Measurements from ENCODE around the gene MRPL27. TPM values are rescaled to one million over a fixed set of nuclear protein-coding genes. Genes with fewer than 3 reads are reported as not detected.

The MRPL27 gene
- total and polyA plus RNA-seq, 2 of the 4 experiments (the other 2 are of a cell fraction): 176 to 202 TPM

DNA sequence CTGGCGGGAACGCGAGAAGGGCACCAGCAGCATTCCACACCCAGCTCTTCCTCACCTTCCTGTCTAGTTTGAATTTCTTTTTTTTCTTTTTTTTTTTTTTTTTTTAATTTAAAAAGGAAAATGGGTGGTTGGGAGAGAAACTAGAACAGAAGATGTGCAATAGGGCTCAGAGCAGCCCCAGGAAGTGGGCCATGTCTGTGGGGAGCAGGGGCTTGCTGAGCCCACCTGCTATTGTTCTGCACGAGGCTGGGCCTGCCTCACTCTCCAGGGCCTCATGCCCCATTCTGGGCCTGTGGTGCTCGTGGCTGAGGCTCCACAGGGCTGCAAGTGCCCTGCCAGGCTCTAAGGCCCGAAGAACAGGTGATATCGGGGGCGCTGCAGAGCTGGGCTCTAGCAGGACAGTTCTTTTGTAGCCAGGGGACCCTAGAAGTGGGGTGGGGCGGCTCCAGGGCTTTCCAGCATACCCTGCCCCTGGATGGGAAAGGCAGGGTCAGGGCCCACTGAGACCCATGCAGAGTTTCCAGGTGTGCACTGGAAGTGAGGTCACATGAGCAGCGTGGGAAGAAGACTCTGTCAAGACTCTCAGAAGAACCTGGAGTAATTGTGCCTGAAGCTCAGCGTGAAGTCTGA lies 12.4 kb downstream of the MRPL27 start:
- H3K27me3 ChIP-seq (ENCODE audit: control insufficient read depth, insufficient read depth, low read length): no peaks in the 10 kb centered on the region
- H3K14ac ChIP-seq (replicated peaks; ENCODE audit: low read depth, low read length): no peak overlapping the region
- BruUV-seq (replicated peaks): no TSS peak
- H3K9ac ChIP-seq (ENCODE audit: low read depth, low read length): no peak overlapping the region
- H3K27ac ChIP-seq (ENCODE audit: insufficient read depth, low read length): no peak overlapping the region
- POLR2A ChIA-PET (ENCODE audit: unreplicated experiment): interaction anchor here (0.6 kb wide), 3 partner anchors 14 to 113 kb away, joined by 3 to 7 read pairs (median 4); no protein-coding TSS in a partner anchor
- H3K36me3 ChIP-seq (ENCODE audit: control insufficient read depth, insufficient read depth, low read length): peaks cover 48% of the 10 kb centered on the region
- no peak overlapping the region for H2AFZ ChIP-seq (replicated peaks; ENCODE audit: low read length, poor library complexity)
- no peaks in the 10 kb centered on the region for H3K9me3 ChIP-seq (ENCODE audit: control insufficient read depth, insufficient read depth, low read length)
- 70% methylated on average over 3 of the region's 11 CpGs; no CpG with 5 or more reads in 1 of the 2 experiments for WGBS, 2 experiments (ENCODE audit: extremely low coverage in 2 of 2, insufficient read length in 1 of 2)
- no peak overlapping the region for H3K4me3 ChIP-seq (ENCODE audit: insufficient read depth, low read depth, low read length)
- H4K8ac ChIP-seq (ENCODE audit: low read depth in 2 of 2, low read length in 2 of 2): no peak overlapping the region
- DNase-seq (no peak), ATAC-seq (ENCODE audit: low read depth) (no peak)
- no peak overlapping the region for H2AK5ac ChIP-seq (ENCODE audit: low read depth, low read length)
- intact Hi-C loops (cut with micrococcal nuclease) (no loop called here), dilution Hi-C loops (cut with HindIII; ENCODE audit: low sequenced_read_pairs, unreplicated experiment) (no loop called here), in situ Hi-C loops (cut with MboI; ENCODE audit: low sequenced_read_pairs) (no loop called here)
- H4K20me1 ChIP-seq (ENCODE audit: insufficient read depth, low read length): peaks cover 22% of the 10 kb centered on the region; the same call in 1 of the 2 replicates
- TF ChIP-seq NFE2L2 (IDR thresholded peaks at IDR 0.05; ENCODE audit: low read depth, low read length) (no peak), CHD1 (IDR thresholded peaks at IDR 0.05; ENCODE audit: low read depth, low read length) (no peak), RCOR1 (IDR thresholded peaks at IDR 0.05; ENCODE audit: insufficient replicate concordance, low read length) (no peak), RAD21 (IDR thresholded peaks at IDR 0.05; ENCODE audit: low read length) (no peak), MAZ (IDR thresholded peaks at IDR 0.05; ENCODE audit: borderline replicate concordance, low read depth, low read length) (no peak)
- TF ChIP-seq, protein P1, sequence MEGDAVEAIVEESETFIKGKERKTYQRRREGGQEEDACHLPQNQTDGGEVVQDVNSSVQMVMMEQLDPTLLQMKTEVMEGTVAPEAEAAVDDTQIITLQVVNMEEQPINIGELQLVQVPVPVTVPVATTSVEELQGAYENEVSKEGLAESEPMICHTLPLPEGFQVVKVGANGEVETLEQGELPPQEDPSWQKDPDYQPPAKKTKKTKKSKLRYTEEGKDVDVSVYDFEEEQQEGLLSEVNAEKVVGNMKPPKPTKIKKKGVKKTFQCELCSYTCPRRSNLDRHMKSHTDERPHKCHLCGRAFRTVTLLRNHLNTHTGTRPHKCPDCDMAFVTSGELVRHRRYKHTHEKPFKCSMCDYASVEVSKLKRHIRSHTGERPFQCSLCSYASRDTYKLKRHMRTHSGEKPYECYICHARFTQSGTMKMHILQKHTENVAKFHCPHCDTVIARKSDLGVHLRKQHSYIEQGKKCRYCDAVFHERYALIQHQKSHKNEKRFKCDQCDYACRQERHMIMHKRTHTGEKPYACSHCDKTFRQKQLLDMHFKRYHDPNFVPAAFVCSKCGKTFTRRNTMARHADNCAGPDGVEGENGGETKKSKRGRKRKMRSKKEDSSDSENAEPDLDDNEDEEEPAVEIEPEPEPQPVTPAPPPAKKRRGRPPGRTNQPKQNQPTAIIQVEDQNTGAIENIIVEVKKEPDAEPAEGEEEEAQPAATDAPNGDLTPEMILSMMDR (conservative IDR thresholded peaks at IDR 0.05; ENCODE audit: low read depth, low read length): no peak
- peaks cover 3 to 11% of the 10 kb centered on the region in 2 experiments; a peak in 1 of 4 replicates for H3K79me1 ChIP-seq (ENCODE audit: low read depth in 1 of 2, low read length in 2 of 2)
- H3K18ac ChIP-seq (ENCODE audit: low read depth, low read length): no peak overlapping the region
- H3K4ac ChIP-seq (ENCODE audit: low read depth, low read length): no peak overlapping the region
- peaks cover 9% of the 10 kb centered on the region; the same call in 1 of the 2 replicates for H3K9me1 ChIP-seq (ENCODE audit: insufficient read depth, low read length)
- H3K23ac ChIP-seq (ENCODE audit: low read depth, low read length): no peak overlapping the region
- CTCF ChIA-PET: interaction anchor here (0.7 to 2.1 kb wide), 4 partner anchors 11 to 19 kb away, joined by 3 to 7 read pairs (median 6); no protein-coding TSS in a partner anchor
- H4K91ac ChIP-seq (ENCODE audit: insufficient read depth, low read depth, low read length): no peak overlapping the region
- peaks cover 11% of the 10 kb centered on the region for H3K4me1 ChIP-seq (ENCODE audit: control insufficient read depth, insufficient read depth, low read length)
- no peak overlapping the region for H2BK20ac ChIP-seq (ENCODE audit: low read depth, low read length)
- no peak overlapping the region for H2BK15ac ChIP-seq (ENCODE audit: low read depth, low read length)
- H2BK5ac ChIP-seq (ENCODE audit: low read depth, low read length, poor library complexity, severe bottlenecking): no peak overlapping the region
- no peak overlapping the region for H3K56ac ChIP-seq (ENCODE audit: extremely low read depth, insufficient read depth, low read length)
- no peak overlapping the region for H2AK9ac ChIP-seq (replicated peaks; ENCODE audit: low read depth, low read length, poor library complexity)
- no peak overlapping the region for H4K5ac ChIP-seq (ENCODE audit: low read depth, low read length)
- no peak overlapping the region for H2BK120ac ChIP-seq (ENCODE audit: low read depth, low read length)
- no peak overlapping the region for H3K4me2 ChIP-seq (ENCODE audit: low read depth, low read length)
